ENCODE data around the gene CACNB1. TPM values are rescaled to one million over a fixed set of nuclear protein-coding genes. Genes with fewer than 3 reads are reported as not detected.

Gene CACNB1
- total RNA-seq, 2 donors from 2014 or later = 18.8 to 49.9 TPM

GRCh38 chr17:39231591-39232551 lies 34.4 kb upstream of the CACNB1 start:
- peak; percentile 79 for ATAC-seq
- Mint-ChIP-seq H3K9me3 (no peaks in the 10 kb centered on the region), H3K4me3 (peak overlapping the region; percentile 45), H3K4me1 (ENCODE audit: low read depth in 2 of 2) (peaks cover 9 to 10% of the 10 kb centered on the region in 2 donors), H3K27ac (peak overlapping the region in 1 of 2 donors; percentile 12), H3K36me3 (no peaks in the 10 kb centered on the region), H3K27me3 (peaks cover 0 to 21% of the 10 kb centered on the region in 2 donors)
- no peak for DNase-seq (ENCODE audit: low spot score)

- Mint-ChIP-seq H3K27me3 (peaks cover 3 to 24% of the 10 kb centered on the region in 2 donors), H3K9me3 (no peaks in the 10 kb centered on the region)
Measured at GRCh38 chr17:39231091-39231561, 33.7 kb upstream of the CACNB1 start.

GRCh38 chr17:39230361-39230760 lies 32.9 kb upstream of the CACNB1 start:
- Mint-ChIP-seq H3K27ac (no peak overlapping the region), H3K9me3 (no peaks in the 10 kb centered on the region), H3K4me1 (ENCODE audit: low read depth in 2 of 2) (peaks cover 14% of the 10 kb centered on the region in 2 donors), H3K36me3 (no peaks in the 10 kb centered on the region), H3K27me3 (peaks cover 7 to 27% of the 10 kb centered on the region in 2 donors), H3K4me3 (no peak overlapping the region)
- ATAC-seq (no peak), DNase-seq (ENCODE audit: low spot score) (no peak)

More at GRCh38 chr17:39231091-39231561, 33.7 kb upstream of the CACNB1 start:
- no peaks in the 10 kb centered on the region for H3K36me3 Mint-ChIP-seq
- H3K4me3 Mint-ChIP-seq = no peak overlapping the region
- H3K27ac Mint-ChIP-seq = no peak overlapping the region
- H3K4me1 Mint-ChIP-seq (ENCODE audit: low read depth in 2 of 2) = peaks cover 10 to 11% of the 10 kb centered on the region in 2 donors
- no peak for DNase-seq (ENCODE audit: low spot score)
- ATAC-seq = no peak

GRCh38 chr17:39229274-39229913 lies 31.9 kb upstream of the CACNB1 start:
- no peak overlapping the region for H3K27ac Mint-ChIP-seq
- H3K27me3 Mint-ChIP-seq = peaks cover 7 to 27% of the 10 kb centered on the region in 2 donors
- DNase-seq (ENCODE audit: low spot score) (no peak), ATAC-seq (no peak)
- H3K36me3 Mint-ChIP-seq = no peaks in the 10 kb centered on the region
- H3K4me1 Mint-ChIP-seq (ENCODE audit: low read depth in 2 of 2) = peaks cover 14% of the 10 kb centered on the region in 2 donors
- no peak overlapping the region for H3K4me3 Mint-ChIP-seq
- no peaks in the 10 kb centered on the region for H3K9me3 Mint-ChIP-seq

- Mint-ChIP-seq H3K27me3 (peaks cover 14 to 35% of the 10 kb centered on the region in 2 donors), H3K9me3 (no peaks in the 10 kb centered on the region), H3K27ac (no peak overlapping the region), H3K4me1 (ENCODE audit: low read depth in 2 of 2) (peaks cover 14 to 18% of the 10 kb centered on the region in 2 donors), H3K4me3 (no peak overlapping the region), H3K36me3 (no peaks in the 10 kb centered on the region)
- ATAC-seq (no peak), DNase-seq (ENCODE audit: low spot score) (no peak)
Measured at GRCh38 chr17:39227364-39227919, 30.0 kb upstream of the CACNB1 start.

GRCh38 chr17:39225959-39226683 lies 28.7 kb upstream of the CACNB1 start:
- H3K36me3 Mint-ChIP-seq = no peaks in the 10 kb centered on the region
- H3K27me3 Mint-ChIP-seq = peaks cover 14 to 29% of the 10 kb centered on the region in 2 donors
- no peaks in the 10 kb centered on the region for H3K9me3 Mint-ChIP-seq
- ATAC-seq (peak; percentile 76 to 85), DNase-seq (ENCODE audit: low spot score) (peak; percentile 71)
- H3K4me3 Mint-ChIP-seq = peak overlapping the region; percentile 67
- H3K27ac Mint-ChIP-seq = no peak overlapping the region
- peaks cover 5 to 8% of the 10 kb centered on the region in 2 donors for H3K4me1 Mint-ChIP-seq (ENCODE audit: low read depth in 2 of 2)

- H3K27ac Mint-ChIP-seq = no peak within 1 kb of the TSS
- peaks cover 5 to 8% of the 10 kb centered on the region in 2 donors for H3K4me1 Mint-ChIP-seq (ENCODE audit: low read depth in 2 of 2)
- peaks cover 14 to 29% of the 10 kb centered on the region in 2 donors for H3K27me3 Mint-ChIP-seq
- no peaks in the 10 kb centered on the region for H3K36me3 Mint-ChIP-seq
- no peaks in the 10 kb centered on the region for H3K9me3 Mint-ChIP-seq
- ATAC-seq (no peak), DNase-seq (ENCODE audit: low spot score) (no peak)
- peak within 1 kb of the TSS; percentile 70 for H3K4me3 Mint-ChIP-seq
Measured at GRCh38 chr17:39225308-39225958, 28.0 kb upstream of the CACNB1 start, which contains the start of gene STAC2. Gene STAC2 (minus strand): TSS chr17:39225945. CDS start chr17:39225502, 443 bp downstream.

- no peak overlapping the region for H3K27ac Mint-ChIP-seq
- no peaks in the 10 kb centered on the region for H3K36me3 Mint-ChIP-seq
- no peak for DNase-seq (ENCODE audit: low spot score)
- H3K9me3 Mint-ChIP-seq = no peaks in the 10 kb centered on the region
- peaks cover 14 to 29% of the 10 kb centered on the region in 2 donors for H3K27me3 Mint-ChIP-seq
- peak overlapping the region; percentile 70 for H3K4me3 Mint-ChIP-seq
- peaks cover 5 to 8% of the 10 kb centered on the region in 2 donors for H3K4me1 Mint-ChIP-seq (ENCODE audit: low read depth in 2 of 2)
- ATAC-seq = no peak
Measured at GRCh38 chr17:39224778-39225307, 27.4 kb upstream of the CACNB1 start.

GRCh38 chr17:39223907-39224777 lies 26.7 kb upstream of the CACNB1 start:
- Mint-ChIP-seq H3K27ac (no peak overlapping the region), H3K9me3 (no peaks in the 10 kb centered on the region), H3K4me1 (ENCODE audit: low read depth in 2 of 2) (peaks cover 5 to 8% of the 10 kb centered on the region in 2 donors), H3K4me3 (peak overlapping the region; percentile 70), H3K36me3 (no peaks in the 10 kb centered on the region), H3K27me3 (peaks cover 18 to 26% of the 10 kb centered on the region in 2 donors)
- no peak for DNase-seq (ENCODE audit: low spot score)
- ATAC-seq = no peak

- Mint-ChIP-seq H3K27ac (no peak overlapping the region), H3K27me3 (peaks cover 22 to 28% of the 10 kb centered on the region in 2 donors), H3K9me3 (no peaks in the 10 kb centered on the region), H3K4me3 (no peak overlapping the region), H3K4me1 (ENCODE audit: low read depth in 2 of 2) (peaks cover 5 to 8% of the 10 kb centered on the region in 2 donors), H3K36me3 (no peaks in the 10 kb centered on the region)
- no peak for DNase-seq (ENCODE audit: low spot score)
- peak in 1 of 2 donors; percentile 21 for ATAC-seq
Measured at GRCh38 chr17:39222866-39223834, 25.7 kb upstream of the CACNB1 start.

- Mint-ChIP-seq H3K4me1 (ENCODE audit: low read depth in 2 of 2) (peaks cover 5 to 8% of the 10 kb centered on the region in 2 donors), H3K9me3 (no peaks in the 10 kb centered on the region), H3K4me3 (no peak overlapping the region), H3K27ac (no peak overlapping the region), H3K36me3 (no peaks in the 10 kb centered on the region), H3K27me3 (peaks cover 22 to 23% of the 10 kb centered on the region in 2 donors)
- ATAC-seq (no peak), DNase-seq (ENCODE audit: low spot score) (no peak)
Measured at GRCh38 chr17:39222151-39222550, 24.7 kb upstream of the CACNB1 start.
